H1 (cell line): ENCODE results near the gene LMX1B. TPM values are rescaled to one million over a fixed set of nuclear protein-coding genes. Genes with fewer than 3 reads are reported as not detected.

ENCODE experiments used
- JUND ChIP-seq: IDR thresholded peaks from 2 replicates; pipeline ENCODE4 v1.6.1; 2011; ENCODE audit warnings: mild to moderate bottlenecking, improper control_type of control experiment, low read length
- RXRA ChIP-seq: IDR thresholded peaks from 2 replicates; pipeline ENCODE4 v1.6.1; 2011; ENCODE audit warnings: low read depth, mild to moderate bottlenecking, low read length, moderate library complexity; ENCODE audit not compliant: insufficient read depth
- SAP30 ChIP-seq: fragments of 300-600 bp; sonication (generic); IDR thresholded peaks from 2 replicates; pipeline ENCODE4 v1.7.1; 2012; ENCODE audit warnings: low read length, moderate library complexity, mild to moderate bottlenecking, inconsistent platforms; ENCODE audit not compliant: insufficient read depth, insufficient replicate concordance
- SIRT6 ChIP-seq: IDR thresholded peaks from one replicate; pipeline ENCODE4 v1.7.1; 2012; ENCODE audit warnings: low read length, inconsistent platforms
- SRF ChIP-seq: IDR thresholded peaks from 2 replicates; pipeline ENCODE4 v1.6.1; 2011; ENCODE audit warnings: mild to moderate bottlenecking, low read depth, low read length, moderate library complexity
- TBP ChIP-seq: IDR thresholded peaks from 2 replicates; pipeline ENCODE4 v1.6.1; 2011; ENCODE audit warnings: low read depth, low read length, improper control_type of control experiment
- polyA plus RNA-seq, 7 experiments: library from polyadenylated mRNA; depleted of rRNA in 3 of 7; stranded (reverse) in 5 of 7; unstranded in 2 of 7; fragments of >200 nt in 5 of 7; fragments of 200-250 nt in 2 of 7; gene quantifications; 1 replicate in 5 of 7; 2 replicates in 1 of 7; 4 replicates in 1 of 7; pipeline versions ENCODE4 v1.2.1 to v1.2.3, GENCODE V29; 2011 to 2013; ENCODE audit warnings: missing spikeins in 2 of 7, mixed read lengths in 2 of 7
- total RNA-seq: library from RNA; stranded (reverse); fragmentation: NEBNext Ultra II Directional; extraction: Animal tissue kit (Norgen Biotek cat#: 25700); gene quantifications from 2 replicates; pipeline ENCODE4 v1.2.1, GENCODE V29; 2021

LMX1B gene
- total and polyA plus RNA-seq, 2 of the 8 experiments (the other 6 are each of a cell fraction or from before 2014, with no cell fraction given): 0.09 to 0.37 TPM

GRCh38 chr9:126591922-126592321 is 21.8 kb upstream of the LMX1B start (continued):
- TF ChIP-seq TBP: no peak
- no peak for TF ChIP-seq JUND
- TF ChIP-seq SRF: no peak
- no peak for TF ChIP-seq SAP30
- no peak for TF ChIP-seq RXRA
- no peak for TF ChIP-seq SIRT6
- TF ChIP-seq, all 59 proteins: peak for 0
